Jurkat, Clone E6-1 (cell line): ENCODE data around the gene RGS17.

Source experiments
- DNase-seq: peaks from one replicate; pipeline ENCODE4 v3.0.0-alpha.2; 2011; ENCODE audit warnings: low read depth, low spot score
- H3K4me3 ChIP-seq: 2 replicates; pipeline ENCODE4 v1.5.1; 2011; ENCODE audit warnings: mild to moderate bottlenecking, low read length, control low read depth, moderate library complexity

Gene RGS17

DNA sequence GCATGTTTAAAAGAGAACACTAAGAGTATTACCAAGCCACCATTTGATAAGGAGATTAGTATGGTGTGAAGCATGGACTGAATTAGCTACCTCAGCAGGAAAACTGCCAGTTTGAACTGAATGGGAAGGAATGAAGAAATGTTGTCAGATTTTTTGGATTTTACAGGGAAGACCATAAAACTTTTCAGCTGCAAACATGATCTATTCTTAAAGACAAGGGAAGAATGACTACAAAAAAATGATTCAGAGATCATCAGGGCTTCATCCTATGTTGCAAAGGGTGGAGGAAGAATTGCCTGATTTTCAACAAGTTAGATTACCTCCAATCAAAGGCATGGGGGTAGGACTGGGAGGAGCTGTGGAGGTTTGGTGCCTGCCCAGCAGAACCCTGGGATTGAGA, 79.3 kb downstream of the RGS17 start:
- no peak overlapping the region for H3K4me3 ChIP-seq
- DNase-seq: no peak

DNA sequence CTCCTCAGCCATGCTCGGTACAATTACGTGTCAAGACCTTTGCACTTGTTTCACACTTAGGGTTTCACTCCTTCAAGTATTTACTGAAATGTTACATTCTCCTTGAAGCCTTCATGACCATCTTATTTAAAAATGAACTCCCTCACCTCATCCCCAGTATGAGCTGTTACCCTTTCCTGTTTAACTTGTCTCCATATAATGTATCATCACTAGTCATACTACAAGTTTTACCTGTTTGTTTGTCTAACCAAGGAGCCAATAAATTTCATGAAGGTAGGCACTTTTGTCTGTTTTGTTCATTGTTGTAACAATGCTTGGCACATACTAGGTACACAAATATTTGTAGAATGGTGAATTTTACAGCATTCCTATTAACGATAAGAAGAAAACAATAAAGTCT, 82.5 kb downstream of the RGS17 start:
- no peak for DNase-seq
- no peak overlapping the region for H3K4me3 ChIP-seq

DNA sequence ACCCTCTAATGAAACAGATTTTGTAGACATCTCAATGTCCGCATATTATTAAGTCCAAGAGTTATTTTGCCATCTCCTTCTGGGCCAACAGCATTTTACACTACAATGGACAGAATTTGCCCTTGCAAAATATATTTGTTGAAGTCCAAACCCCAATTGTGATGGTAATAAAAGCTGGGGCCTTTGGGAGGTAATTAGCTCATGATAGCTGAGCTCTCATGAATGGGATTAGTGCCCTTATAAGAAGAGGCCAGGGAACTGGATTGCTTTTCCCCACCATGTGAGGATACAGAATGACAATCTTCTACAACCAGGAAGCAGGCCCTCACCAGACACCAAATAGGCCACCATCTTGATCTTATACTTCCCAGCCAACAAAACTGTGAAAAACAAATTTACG, 83.7 kb downstream of the RGS17 start:
- DNase-seq: no peak

DNA sequence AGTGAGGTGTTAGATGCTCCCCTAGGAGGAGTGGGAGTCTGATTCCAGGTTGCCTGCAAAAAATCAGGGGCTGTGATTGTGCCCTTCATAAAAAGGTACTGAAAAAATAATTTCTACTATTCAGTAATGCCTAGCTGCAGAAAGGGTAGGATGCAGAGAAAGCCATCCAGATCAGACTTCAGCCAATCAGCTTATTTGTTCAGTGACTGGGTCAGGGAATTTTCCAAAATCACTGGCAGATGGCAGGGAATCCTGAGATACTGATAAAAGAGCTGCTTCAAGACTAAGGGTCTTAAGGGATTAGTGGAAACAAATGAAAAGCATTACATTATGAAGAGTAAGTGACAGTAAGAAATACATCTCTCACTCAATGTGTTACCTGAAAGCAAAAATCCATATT, 85.8 kb downstream of the RGS17 start:
- H3K4me3 ChIP-seq: no peak overlapping the region
- no peak for DNase-seq

More for the DNA sequence above, 83.7 kb downstream of the RGS17 start:
- no peak overlapping the region for H3K4me3 ChIP-seq

- no peak overlapping the region for H3K4me3 ChIP-seq
- DNase-seq: no peak
These were observed 86.8 kb downstream of the RGS17 start for GRCh38 chr6:153044295-153044694.

- no peak for DNase-seq
- no peak overlapping the region for H3K4me3 ChIP-seq
These were observed 87.4 kb downstream of the RGS17 start for GRCh38 chr6:153043719-153044118.

DNA sequence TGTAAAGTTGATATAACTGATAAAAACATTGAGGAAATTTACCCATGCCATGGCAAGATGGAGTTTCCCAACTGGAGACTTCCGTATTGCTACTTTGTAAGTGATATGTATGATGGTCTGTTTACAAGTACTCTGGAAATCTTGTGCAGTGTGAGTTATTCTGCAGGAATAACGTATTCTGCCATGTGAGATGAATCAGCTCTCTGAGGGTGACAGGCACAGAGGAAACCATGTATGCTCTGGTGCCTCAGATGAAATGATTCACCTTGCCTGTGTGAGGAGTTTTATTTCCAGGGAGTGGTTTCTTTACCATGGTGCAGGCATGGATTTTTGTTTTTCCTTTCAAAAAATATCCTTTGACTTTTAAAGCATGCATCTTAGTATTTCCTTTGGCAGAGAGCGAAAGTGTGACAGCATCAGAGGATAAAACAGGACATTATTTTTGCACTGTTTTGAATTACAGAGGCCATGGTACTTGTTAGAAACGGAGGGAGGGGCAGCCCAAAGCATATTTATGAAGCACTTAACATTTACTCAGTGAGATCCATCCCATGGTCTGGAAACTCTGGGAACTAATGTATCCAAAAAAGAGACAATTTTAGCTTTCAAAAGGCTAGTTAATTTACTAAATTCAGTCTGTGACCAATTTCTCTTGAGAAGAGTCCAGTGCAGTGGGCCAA, 92.6 kb downstream of the RGS17 start:
- no peak overlapping the region for H3K4me3 ChIP-seq
- DNase-seq: no peak

DNA sequence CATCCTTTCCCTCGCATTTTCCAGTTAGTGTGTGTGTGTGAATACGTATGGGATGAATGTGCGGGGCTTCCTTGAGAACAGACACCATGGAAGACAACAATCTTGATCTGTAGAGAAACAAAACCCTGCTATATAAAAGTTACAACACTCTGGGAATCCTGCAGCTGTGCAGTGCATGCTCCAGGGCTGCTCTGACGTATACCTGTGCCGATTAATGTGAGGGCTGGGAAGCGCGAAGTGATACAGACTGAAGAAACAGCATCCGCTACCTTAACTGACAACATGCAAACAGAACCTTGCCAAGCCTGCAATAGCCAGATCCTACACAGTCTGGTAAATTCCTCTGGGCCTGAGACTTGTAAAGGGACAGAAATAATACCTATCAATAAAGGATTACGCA, 96.9 kb downstream of the RGS17 start:
- DNase-seq: no peak
- no peak overlapping the region for H3K4me3 ChIP-seq

DNA sequence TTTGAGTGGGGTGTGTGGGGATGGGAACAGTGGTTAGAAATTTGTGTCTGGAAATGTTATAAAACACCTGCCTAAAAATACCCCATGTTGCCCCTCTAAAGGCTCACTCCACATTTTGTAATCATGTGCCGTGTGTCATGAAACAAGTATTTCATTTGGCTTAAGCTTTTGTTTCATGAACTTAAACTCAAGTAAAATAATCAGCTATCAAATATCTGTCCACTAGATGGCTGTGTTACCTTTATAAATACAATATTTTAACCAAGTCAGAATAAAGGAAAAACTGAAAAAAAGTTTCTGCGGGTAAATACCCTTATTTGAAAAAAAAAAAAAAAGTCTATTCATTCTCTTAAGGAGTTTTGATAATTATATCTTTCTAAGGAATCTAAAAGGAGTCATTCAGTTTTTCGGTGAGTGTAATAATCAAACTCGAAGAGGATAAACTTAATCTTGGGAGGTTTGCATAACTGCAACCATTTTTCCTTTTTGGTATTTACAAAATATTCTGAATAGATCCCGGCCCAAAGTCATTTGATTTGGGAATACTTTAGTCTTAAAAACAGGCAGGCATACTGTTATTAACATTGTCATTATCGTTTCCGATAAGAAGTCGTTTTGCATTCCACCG, 98.7 kb downstream of the RGS17 start:
- H3K4me3 ChIP-seq: no peak overlapping the region
- peak; percentile 32 for DNase-seq

DNA sequence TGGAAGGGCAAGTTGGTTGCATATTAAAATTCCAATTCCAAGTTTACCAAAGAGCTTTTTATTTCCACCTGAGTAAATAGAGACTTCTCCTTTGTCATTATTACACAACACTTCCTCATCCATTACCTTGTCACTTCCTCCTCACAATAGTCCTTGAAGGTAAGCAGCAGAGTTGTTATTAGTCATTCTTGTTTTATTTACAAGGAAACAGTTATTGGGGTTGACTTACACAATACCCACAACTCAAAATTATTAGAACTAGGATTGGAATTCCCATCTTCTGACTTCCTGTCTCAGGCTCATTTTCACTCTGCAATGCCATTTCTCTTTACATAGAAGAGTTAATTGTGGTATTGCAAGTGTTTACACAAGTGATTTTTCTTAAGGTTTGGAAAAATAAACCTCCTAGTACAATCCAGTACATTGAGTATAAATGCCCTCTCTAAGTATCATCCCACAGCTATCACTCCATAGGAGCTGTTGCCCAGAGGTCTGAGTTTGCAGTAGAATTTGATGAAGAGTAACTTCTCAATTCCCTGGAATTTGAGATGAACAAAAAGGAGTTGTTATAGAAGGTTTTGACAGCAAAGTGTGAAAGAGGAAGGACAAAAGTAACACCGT, 99.6 kb downstream of the RGS17 start:
- no peak overlapping the region for H3K4me3 ChIP-seq
- no peak for DNase-seq

- DNase-seq: no peak
- no peak overlapping the region for H3K4me3 ChIP-seq
These were observed 102.1 kb downstream of the RGS17 start for GRCh38 chr6:153028963-153029362.

DNA sequence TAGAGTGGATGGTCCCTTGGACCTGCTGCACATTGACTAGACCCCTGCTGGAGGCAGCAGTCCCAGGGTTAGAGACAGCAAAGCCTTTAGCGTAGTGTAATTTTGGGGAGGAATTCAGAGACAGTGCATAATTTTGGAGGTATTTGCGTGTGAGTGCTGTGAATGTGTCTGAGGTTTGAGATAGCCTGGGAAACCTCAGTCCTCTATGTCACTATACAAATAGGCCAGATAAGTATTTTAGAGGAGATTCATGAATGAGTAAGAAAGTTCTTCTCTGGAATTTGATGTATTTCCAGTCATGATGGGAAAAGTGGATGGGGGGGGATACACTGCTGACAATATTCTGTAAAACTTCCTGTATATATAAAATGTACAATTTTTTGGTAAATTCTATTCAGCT, 102.8 kb downstream of the RGS17 start:
- DNase-seq: no peak
- no peak overlapping the region for H3K4me3 ChIP-seq

- no peak overlapping the region for H3K4me3 ChIP-seq
- DNase-seq: no peak
These were observed 103.6 kb downstream of the RGS17 start for GRCh38 chr6:153027480-153027879.

DNA sequence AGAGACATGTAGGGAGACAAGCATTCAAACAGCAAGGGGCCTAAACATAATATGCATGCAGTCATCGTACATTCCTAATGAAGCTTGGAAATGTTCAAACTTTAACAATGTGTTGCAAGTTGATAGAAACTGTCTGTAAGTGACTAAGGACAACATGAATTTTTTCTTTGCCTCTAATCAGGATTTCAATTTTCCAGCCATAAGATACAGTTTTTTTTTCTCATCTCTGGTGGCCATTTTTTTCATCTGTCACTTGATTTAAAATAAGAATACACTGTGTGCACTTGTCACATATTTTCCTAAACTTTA, 106.4 kb downstream of the RGS17 start:
- no peak for DNase-seq
- no peak overlapping the region for H3K4me3 ChIP-seq

DNA sequence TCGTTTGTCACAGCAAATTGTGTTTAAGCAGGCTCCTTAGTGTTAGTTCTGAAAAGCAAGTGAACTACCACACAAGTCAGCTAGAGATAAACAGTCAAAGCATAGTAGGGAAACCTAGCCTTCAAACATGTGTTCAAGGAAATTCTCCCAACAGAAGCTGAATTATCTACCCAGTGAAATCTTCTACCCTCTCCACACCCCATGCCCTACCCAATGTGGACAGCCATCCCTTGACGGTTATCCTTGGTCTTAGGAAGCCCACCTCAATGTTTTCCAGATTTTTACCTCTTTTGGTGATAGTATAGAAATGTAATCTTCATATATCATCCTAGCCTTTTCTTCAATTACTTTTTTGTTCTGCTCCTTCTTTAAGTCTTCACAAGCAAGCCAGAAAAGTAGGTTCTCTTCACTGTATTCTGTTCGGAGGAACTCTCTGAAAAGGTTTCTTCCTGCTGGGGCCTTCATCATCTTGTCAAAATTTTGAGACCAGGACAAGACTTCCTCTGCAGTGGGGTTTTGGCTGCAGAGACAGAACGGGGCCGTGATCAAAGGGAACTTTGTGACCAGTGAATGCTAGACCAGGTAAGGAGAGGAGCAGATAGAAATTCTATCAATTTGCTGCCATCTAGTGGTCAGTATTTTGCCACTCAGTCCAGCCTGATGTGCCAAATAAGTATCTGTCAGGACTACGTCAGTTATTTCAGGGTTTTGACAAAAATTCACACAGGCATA, 106.9 kb downstream of the RGS17 start:
- peak; percentile 54 for DNase-seq
- no peak overlapping the region for H3K4me3 ChIP-seq

- no peak overlapping the region for H3K4me3 ChIP-seq
These were observed 112.7 kb downstream of the RGS17 start for GRCh38 chr6:153018355-153018754.

GRCh38 chr6:153016846-153017245, 114.2 kb downstream of the RGS17 start:
- H3K4me3 ChIP-seq: no peak overlapping the region
- no peak for DNase-seq

More at GRCh38 chr6:153018355-153018754, 112.7 kb downstream of the RGS17 start:
- DNase-seq: no peak

DNA sequence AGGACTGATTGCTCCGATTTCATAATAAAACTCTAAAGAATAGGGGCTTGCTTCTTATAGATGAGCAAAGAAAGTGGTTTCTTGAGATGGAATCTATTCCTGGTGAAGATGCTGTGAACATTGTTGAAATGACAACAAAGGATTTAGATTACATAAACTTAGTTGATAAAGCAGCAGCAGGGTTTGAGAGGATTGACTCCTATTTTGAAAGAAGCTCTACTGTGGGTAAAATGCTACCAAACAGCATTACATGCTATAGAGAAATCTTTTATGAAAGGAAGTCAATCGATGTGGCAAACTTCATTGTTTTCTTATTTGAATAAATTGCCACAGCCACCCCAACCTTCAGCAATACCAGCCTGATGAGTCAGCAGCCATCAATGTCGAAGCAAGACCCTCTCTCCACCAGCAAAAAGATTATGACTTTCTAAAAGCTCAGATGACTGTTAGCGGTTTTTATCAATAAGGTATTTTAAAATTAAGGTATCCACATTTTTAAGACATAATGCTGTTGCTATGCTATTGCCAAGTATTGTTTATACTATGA, 115.9 kb downstream of the RGS17 start:
- H3K4me3 ChIP-seq: no peak overlapping the region
- no peak for DNase-seq

DNA sequence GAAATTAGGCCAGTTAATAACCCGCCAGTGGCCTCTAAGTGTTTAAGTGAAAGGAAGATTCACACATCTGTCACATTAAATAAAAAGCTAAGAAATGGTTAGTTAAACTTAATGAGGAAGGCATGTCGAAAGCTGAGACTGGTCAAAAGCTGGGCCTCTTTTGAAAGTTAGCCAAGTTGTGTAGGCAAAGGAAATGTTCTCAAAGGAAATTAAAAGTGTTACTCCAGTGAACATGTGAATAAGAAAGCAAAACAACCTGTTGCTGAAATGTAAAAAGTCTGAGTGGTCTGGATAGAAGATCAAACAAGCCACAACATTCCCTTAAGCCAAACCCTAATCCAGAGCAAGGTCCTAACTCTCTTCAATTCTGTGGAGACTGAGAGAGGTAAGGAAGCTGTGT, 117.6 kb downstream of the RGS17 start:
- DNase-seq: no peak
- H3K4me3 ChIP-seq: no peak overlapping the region

- no peak overlapping the region for H3K4me3 ChIP-seq
- DNase-seq: no peak
These were observed 118.2 kb downstream of the RGS17 start for GRCh38 chr6:153012856-153013255.
